ENCODE results near the gene SUPT3H.

Gene SUPT3H

DNA sequence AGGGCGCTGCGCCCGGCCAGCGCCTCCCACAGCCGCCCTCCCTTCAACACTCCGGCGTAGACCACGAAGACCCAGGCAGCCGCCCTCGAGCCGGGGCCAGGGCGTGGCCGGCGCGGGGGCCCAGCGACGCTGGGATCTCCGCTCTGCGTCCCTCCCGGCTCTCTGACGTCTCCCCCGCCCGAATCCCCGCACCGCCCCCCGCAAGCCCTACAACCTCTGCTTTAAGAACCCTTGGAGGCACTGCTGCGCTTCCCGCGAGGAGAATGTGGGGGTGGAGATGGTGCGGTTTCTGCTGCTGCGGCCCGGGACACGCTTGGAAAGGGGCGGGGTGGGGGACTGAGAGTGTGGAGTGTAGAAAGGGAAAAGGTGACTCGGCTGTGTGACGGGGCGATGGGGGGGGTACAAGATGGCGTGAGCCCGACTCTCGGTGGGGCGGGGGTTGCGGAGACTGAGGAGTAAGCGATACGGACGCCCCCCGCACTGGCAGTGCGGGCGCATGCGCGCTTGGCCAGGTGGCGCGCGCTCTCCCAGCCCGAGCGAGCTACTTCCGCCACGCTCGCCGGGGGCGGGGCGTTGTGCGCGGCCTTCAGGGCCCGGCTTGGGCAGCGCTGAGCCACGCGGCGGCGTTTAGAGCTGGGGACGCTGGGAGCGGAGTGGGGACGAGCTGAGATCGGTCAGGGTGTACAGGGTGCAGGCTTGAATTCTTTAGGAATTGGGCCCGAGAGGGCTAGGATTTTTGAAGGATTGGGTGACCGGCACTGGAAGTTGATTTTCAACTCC lies at the start of gene SUPT3H:
Gene SUPT3H, minus strand, starts transcription at position 381 of the 780 bp plus-strand sequence.
- H3K27ac ChIP-seq, result peak within 1 kb of the TSS; percentile 95
- TF ChIP-seq, protein P1, sequence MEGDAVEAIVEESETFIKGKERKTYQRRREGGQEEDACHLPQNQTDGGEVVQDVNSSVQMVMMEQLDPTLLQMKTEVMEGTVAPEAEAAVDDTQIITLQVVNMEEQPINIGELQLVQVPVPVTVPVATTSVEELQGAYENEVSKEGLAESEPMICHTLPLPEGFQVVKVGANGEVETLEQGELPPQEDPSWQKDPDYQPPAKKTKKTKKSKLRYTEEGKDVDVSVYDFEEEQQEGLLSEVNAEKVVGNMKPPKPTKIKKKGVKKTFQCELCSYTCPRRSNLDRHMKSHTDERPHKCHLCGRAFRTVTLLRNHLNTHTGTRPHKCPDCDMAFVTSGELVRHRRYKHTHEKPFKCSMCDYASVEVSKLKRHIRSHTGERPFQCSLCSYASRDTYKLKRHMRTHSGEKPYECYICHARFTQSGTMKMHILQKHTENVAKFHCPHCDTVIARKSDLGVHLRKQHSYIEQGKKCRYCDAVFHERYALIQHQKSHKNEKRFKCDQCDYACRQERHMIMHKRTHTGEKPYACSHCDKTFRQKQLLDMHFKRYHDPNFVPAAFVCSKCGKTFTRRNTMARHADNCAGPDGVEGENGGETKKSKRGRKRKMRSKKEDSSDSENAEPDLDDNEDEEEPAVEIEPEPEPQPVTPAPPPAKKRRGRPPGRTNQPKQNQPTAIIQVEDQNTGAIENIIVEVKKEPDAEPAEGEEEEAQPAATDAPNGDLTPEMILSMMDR (IDR thresholded peaks at IDR 0.05; ENCODE audit: low read depth, low read length), result peak; percentile 39; the same call in 1 of the 2 replicates

DNA sequence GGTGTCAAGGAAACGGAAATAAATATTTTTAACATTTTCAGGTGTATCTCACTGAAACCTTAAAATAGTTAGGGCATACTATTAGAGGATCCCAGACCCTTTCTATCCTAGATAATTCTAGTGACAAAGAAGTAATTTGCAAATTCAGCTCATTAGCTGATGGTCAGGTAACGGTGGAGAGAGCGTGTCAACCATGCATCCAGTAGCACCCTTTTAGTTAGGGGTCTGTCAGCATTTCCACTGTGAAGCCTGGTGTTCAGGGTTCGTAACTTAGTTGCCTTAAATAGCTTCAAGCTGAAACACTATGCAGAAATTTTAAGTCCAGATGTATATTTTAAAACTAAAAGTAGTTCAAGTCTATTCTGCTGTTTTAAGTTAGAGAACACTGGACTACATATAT lies 48.5 kb upstream of the SUPT3H start:
- Histone ChIP-seq H3K27me3 (ENCODE audit: insufficient read depth, low read depth, severe bottlenecking) (no peaks in the 10 kb centered on the region), H3K36me3 (no peaks in the 10 kb centered on the region), H3K27ac (no peak overlapping the region), H3K4me3 (ENCODE audit: low read depth, low read length) (no peak overlapping the region), H3K9me3 (ENCODE audit: severe bottlenecking) (peaks cover 2% of the 10 kb centered on the region)
- TF ChIP-seq, protein P1 (IDR thresholded peaks at IDR 0.05; ENCODE audit: low read depth, low read length), result no peak
- DNase-seq, result no peak

More for the DNA sequence above, at the start of gene SUPT3H:
- peak; percentile 99 for DNase-seq
- no peaks in the 10 kb centered on the region for H3K27me3 ChIP-seq (ENCODE audit: insufficient read depth, low read depth, severe bottlenecking)
- H3K9me3 ChIP-seq (ENCODE audit: severe bottlenecking), result no peaks in the 10 kb centered on the region
- no peaks in the 10 kb centered on the region for H3K36me3 ChIP-seq
- H3K4me3 ChIP-seq (ENCODE audit: low read depth, low read length), result peak within 1 kb of the TSS; percentile 97

DNA sequence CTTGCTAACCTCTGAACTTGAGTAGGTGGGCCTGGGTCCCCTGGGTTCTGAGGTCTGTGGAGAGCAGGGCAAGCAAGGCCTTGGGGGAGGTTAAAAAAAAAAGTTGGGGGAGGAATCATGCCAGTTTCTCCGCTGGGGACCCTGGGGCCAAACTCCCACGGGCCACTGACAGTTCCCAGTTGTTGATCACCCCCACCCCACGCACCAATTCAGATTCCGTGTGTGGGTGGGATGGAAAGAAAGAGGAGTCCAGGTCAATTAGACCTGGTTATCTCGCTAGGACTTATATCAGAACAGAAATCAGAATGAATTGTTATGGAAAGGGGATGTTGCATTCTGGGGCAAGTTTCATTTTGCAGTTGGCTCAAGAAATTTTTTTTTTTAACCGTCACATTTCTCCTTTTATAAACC lies 46.7 kb upstream of the SUPT3H start:
- TF ChIP-seq, protein P1 (IDR thresholded peaks at IDR 0.05; ENCODE audit: low read depth, low read length), result no peak
- Histone ChIP-seq H3K27me3 (ENCODE audit: insufficient read depth, low read depth, severe bottlenecking) (peaks cover 15% of the 10 kb centered on the region), H3K9me3 (ENCODE audit: severe bottlenecking) (peaks cover 2% of the 10 kb centered on the region), H3K4me3 (ENCODE audit: low read depth, low read length) (no peak overlapping the region), H3K27ac (no peak overlapping the region), H3K36me3 (no peaks in the 10 kb centered on the region)
- no peak for DNase-seq

DNA sequence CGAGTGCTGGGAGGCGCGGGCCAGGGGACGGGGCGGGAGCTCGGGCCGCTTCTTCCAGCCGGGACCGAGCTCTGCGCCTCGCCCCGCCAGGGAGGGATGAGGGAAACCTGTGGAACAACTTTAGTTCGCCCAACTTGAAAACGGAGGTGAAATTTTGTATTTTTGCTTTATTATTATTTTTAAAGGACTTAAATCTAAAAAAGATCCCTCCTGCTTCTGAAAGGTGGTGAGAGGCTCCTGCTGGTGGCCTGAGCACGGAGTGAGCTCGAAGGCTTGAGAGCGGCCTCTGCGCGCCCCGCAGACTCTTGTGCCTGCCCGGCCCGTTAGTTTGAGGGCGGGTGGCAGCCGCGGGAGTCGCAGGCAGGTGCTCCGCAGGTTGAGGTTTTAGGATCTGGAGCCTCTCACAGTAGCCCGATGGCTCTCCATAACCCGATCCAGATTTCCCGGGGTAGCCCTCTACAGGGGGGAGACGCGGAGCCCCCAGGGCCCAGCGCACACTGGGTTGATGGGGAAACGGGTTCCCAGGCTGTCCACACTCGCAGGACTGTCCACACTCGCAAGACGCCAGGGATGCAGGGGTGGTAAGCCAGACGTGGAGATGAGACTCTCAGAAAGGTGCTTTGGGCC lies 46.2 kb upstream of the SUPT3H start:
- Histone ChIP-seq H3K36me3 (no peaks in the 10 kb centered on the region), H3K27me3 (ENCODE audit: insufficient read depth, low read depth, severe bottlenecking) (peaks cover 20% of the 10 kb centered on the region), H3K9me3 (ENCODE audit: severe bottlenecking) (peaks cover 2% of the 10 kb centered on the region), H3K4me3 (ENCODE audit: low read depth, low read length) (no peak overlapping the region), H3K27ac (no peak overlapping the region)
- DNase-seq, result no peak
- TF ChIP-seq, protein P1 (IDR thresholded peaks at IDR 0.05; ENCODE audit: low read depth, low read length), result no peak

DNA sequence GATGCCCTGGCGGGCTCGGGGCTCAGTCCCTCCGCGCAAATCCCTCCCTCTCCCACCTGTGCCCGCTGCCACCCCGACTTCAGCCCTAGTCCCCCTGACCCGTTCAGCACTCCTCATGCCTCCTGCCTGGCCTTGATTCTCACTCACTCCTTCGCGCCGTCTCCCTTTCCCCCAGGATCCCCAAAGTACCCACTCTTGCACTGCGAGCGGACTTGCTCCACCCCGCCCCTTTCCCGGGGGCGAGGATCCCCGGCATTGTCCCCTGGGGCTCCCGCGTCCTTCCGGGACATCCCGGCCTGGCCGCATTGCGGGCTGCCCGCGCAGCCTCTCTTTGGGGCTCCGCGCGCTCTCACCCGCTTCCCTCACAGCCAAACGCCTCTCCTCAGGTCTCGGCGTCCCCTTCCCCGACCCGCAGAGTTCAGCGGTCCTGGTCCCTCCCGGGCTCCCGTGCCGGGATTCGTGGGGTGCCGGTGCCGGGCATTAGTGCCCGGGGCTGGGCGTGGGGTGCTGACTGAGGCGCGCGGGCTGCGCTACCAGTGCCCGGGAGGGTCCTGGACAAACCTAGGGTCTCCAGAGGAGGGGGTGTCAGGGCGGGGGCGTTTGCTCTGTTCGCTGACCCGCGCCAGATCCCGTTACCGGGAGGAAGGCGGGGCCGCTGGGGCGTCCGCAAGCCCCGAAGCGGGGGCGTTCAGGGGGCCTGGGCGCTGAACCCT lies 45.5 kb upstream of the SUPT3H start:
- DNase-seq, result no peak
- TF ChIP-seq, protein P1 (IDR thresholded peaks at IDR 0.05; ENCODE audit: low read depth, low read length), result no peak
- Histone ChIP-seq H3K4me3 (ENCODE audit: low read depth, low read length) (no peak overlapping the region; the same call in 1 of the 2 replicates), H3K27me3 (ENCODE audit: insufficient read depth, low read depth, severe bottlenecking) (peaks cover 25% of the 10 kb centered on the region), H3K27ac (no peak overlapping the region), H3K9me3 (ENCODE audit: severe bottlenecking) (peaks cover 2% of the 10 kb centered on the region), H3K36me3 (no peaks in the 10 kb centered on the region)

All from WERI-Rb-1 (cell line).